HG03066 (cell line): ENCODE results near the gene NBL1.
"Not testable (repeated sequence)": the region's sequence is repeated elsewhere in the genome, so short reads cannot be mapped to it uniquely, and the experiment has no call there.

Source experiments
- ATAC-seq: cut with Tn5 transposase; IDR thresholded peaks from one replicate; pipeline ENCODE4 v1.9.1; 2021; ENCODE audit warnings: low read depth; ENCODE audit not compliant: unreplicated experiment

NBL1 gene

GRCh38 chr1:19621274-19621950 is 22.7 kb upstream of the NBL1 start:
- no peak for ATAC-seq

DNA sequence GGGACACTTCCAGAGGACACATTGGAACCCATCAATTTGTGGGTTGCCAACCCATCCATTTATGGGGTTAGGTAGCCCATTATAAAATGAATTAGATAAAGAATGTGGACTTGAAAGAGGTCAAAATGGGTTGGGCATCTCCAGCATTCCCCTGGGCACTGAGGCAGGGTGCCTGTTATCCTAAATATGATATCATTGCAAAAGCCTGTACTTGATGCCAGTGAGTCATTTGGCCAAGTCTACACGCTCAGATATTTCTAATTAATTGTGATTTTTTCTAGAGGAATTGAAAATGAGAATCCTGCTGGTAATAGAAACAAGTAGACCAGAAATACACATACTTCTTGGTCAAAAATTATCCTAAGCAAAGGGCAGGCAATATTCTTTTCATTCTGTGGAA is 21.9 kb upstream of the NBL1 start:
- no peak for ATAC-seq

- no peak for ATAC-seq
Observed at GRCh38 chr1:19623523-19623922, 20.6 kb upstream of the NBL1 start.

DNA sequence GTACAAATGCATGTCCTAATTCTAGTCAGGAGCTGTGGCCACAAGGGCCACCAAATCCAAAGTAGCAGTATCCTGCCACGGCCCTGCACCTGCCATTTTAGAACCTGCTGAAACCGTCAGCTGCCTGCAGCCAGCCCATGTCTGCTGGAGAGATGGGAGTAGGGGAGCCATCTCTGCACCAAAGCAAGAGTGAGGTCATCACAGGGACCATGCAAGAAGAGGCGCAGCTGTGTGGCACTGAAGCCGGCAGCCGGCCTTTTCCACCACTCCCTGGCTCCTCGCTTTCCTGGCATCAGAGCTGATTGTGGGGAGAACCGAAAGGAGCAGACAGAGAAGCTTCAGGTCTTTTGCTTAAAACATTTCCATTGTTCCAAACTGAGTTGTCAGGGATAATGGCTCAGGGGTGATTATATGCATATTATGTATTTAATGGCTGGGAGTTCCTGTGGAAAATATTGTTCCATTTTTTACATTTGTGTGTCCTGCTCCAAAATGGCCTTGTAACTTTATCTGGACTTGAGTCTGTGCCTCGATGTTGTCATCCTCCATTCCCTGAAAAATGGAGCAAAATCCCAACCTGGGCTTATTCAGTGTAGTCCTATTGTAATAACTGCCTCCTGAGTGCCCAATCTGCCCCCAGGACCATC is 18.7 kb upstream of the NBL1 start:
- ATAC-seq: no peak

- ATAC-seq: no peak
Observed at GRCh38 chr1:19628879-19629278, 15.2 kb upstream of the NBL1 start.

- ATAC-seq: no peak
Observed at GRCh38 chr1:19629357-19629756, 14.8 kb upstream of the NBL1 start.

- ATAC-seq: not testable (repeated sequence)
Observed at GRCh38 chr1:19630192-19630591, 13.9 kb upstream of the NBL1 start.

- no peak for ATAC-seq
Observed at GRCh38 chr1:19630720-19631395, 13.3 kb upstream of the NBL1 start.

GRCh38 chr1:19632211-19632610 is 11.9 kb upstream of the NBL1 start:
- ATAC-seq: no peak

DNA sequence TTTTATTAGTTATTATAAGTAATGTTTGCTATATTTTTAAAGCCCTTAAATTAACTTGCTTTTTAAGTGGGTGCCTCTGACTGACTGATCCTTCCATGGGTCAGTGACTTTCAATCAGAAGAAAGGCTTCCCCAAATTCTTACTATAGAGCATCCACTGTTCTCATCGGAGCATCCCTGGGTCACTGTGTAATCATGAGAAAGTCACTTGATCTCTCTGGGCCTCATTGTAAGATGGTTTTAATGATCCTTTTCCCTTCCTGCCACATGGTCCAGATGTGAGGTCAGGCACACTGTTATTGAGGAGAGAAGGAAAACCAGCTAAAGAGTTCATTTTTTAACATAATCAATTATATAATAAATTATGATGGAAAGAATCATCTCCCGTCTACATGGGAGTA is 11.0 kb upstream of the NBL1 start:
- no peak for ATAC-seq

DNA sequence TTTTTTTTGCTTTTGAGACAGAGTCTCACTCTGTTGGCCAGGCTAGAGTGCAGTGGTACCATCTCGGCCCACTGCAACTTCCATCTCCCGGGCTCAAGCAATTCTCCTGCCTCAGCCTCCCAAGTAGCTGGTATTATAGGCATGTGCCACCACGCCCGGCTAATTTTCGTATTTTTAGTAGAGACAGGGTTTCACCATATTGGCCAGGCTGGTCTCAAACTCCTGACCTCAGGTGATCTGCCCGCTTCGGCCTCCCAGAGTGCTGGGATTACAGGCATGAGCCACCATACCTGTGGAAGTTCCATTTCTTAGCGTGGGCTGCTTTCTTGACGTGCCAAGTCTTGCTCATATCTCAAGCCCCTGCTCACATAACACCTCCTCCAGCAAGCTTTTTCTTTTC is 9.0 kb upstream of the NBL1 start:
- ATAC-seq: not testable (repeated sequence)

DNA sequence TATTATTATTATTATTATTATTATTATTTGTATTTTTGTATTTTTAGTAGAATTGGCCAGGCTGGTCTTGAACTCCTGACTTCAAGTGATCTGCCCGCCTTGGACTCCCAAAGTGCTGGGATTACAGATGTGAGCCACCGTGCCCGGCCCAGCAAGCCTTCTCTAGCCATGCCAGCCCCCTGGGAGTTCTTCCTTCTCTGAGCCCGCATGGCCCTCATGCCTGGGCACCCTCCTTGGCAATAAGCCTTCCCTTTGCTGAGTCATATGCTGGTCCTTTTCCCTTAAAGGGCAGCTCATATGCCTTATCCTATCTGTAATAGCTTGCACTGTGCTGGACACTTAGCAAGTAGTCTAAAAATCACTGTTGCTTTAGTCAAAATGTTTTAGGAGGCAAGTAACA is 8.5 kb upstream of the NBL1 start:
- ATAC-seq: no peak

GRCh38 chr1:19636065-19636464 is 8.0 kb upstream of the NBL1 start:
- no peak for ATAC-seq

- not testable (repeated sequence) for ATAC-seq
Observed at GRCh38 chr1:19636749-19637148, 7.4 kb upstream of the NBL1 start.

DNA sequence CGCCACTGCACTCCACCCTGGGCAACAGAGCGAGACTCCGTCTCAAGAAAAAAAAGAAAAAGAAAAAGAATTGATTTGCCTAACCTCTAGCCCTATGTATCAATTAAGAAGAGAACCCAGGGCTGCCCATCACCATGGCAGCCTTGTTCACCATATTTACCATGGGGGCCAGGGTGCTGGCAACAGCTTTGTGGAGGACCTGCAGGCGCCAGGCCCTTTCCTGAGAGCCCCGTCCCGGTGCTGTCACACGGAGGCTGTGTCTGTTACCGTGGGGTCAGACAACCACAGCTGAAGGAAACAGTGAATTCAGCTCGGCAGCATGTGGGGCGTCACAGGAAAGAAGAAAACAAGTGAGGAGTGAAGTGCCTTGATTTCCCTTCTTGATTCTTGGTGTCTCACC is 6.5 kb upstream of the NBL1 start:
- no peak for ATAC-seq

DNA sequence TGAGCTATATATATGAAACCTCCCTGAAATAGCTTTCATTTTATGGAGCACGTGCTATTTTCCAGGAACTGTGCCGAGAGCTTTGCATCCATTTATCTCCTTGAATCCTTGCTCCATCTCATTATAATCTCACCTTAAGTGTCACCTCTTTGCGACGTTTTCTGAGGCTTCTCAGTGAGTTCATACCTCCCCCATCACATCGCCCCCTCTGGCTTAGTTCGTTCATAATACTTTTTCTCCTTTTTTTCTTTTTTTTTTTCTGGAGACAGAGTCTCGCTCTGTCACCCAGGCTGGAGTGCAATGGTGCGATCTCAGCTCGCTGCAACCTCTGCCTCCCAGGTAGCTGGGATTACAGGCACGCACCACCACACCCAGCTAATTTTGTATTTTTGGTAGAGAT is 4.9 kb upstream of the NBL1 start:
- ATAC-seq: not testable (repeated sequence)

GRCh38 chr1:19639999-19640362 is 4.1 kb upstream of the NBL1 start:
- ATAC-seq: no peak

DNA sequence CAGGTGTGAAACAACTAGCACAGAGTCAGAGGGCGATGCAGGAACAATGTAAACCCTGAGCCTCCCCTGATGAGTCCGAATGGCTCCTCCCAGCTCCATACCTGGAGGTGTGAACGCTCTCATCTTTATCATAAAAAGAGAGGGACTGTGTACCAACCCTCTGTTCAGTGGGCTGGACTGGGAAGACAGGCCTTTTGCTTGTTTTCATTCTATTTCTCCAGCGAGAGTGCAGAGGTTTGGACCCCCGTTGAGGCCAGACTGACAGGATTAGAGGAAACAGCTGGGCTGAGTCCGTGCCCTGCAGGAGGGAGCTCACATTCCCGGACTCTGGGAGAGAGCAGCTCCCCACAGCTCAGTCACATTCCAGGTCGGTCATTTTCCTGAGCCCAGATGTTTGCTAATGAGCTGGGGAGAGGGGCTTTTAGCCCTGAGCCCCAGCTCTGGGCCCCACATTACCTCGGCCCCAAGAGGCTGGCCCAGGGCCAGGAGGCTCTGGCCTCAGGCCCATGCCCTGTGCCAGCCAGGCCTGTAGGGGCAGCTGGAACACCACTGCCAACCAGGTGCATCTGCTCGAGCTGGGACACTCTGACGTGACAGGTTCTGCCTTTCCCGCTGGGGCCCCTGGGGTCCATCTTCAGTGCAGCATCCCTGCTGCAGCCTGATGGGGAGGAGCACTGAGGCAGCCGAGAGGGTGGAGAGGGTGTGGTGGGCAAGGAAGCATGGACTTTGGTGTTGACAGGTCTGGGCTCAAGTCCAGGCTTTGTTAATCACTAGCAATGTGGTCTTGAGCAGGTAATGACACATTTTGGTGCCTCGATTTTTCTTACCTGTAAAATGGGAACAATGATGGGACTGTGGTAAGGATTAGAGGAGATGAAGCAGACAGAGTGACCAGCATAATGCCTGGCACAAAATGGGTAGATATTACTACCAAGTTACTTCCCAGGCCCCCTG is 3.5 kb upstream of the NBL1 start:
- no peak for ATAC-seq

GRCh38 chr1:19643121-19643520 is 990 bp upstream of the NBL1 start:
- ATAC-seq: no peak

GRCh38 chr1:19644395-19644680 is 227 bp downstream of the NBL1 start:
- no peak for ATAC-seq
